ENCODE results near the gene HCN4. TPM values are rescaled to one million over a fixed set of nuclear protein-coding genes. Genes with fewer than 3 reads are reported as not detected.

Gene HCN4
- total and polyA plus RNA-seq, 2 experiments from 2014 or later = 59.2 to 159 TPM

DNA sequence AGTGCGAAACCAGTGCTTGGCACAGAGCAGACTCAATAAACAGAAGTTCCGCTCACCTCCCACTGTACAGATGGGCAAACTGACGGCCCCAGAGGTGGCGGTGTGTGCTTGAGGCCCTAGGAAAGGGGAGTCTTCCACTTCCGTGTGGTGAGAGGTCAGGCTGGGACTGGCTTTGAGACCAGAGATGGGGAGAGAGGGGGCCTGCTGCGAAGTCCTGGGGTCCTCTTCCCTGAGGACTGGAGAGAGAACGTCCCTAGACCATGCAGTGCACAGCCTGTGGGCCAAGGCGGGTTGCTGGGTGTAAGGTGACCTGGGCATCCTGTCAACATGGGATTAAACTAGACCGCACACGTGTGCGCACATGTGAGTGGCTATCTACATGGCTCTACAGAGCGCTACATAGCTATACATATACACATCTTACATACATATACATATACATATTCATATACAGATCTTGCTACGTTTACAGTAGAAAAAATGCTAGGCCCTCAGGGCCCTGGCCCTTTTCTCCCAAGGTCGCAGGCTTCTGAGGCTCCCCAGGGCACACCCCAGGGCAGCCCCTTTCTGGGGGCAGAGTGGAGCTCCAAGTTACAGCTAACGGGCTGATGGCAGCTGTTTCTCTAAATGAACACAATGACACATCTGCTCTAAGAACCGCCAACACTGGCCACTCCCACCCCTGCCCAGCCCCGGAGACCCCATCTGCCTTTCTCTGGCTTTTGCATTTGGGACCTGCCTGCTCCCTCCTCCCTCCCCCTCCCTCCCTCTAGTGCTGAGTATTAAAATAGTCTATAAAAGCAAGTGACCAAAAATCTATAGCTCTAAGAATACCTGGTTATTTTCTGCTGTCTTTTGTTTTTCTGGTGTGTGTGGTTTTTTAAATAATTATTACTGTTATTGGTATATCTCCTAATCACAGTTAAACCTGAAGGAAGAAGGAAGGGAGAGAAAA lies 47.0 kb downstream of the HCN4 start:
- H3K36me3 ChIP-seq = peaks cover 44% of the 10 kb centered on the region
- no peaks in the 10 kb centered on the region for H3K27me3 ChIP-seq
- TF ChIP-seq CTCF (IDR thresholded peaks at IDR 0.05; ENCODE audit: low read depth, low read length) = no peak
- DNase-seq (ENCODE audit: low read depth in 1 of 2, low spot score in 1 of 2) = no peak
- H3K4me1 ChIP-seq (ENCODE audit: low read depth) = no peaks in the 10 kb centered on the region
- no peaks in the 10 kb centered on the region for H3K9me3 ChIP-seq (ENCODE audit: low read depth)
- H3K27ac ChIP-seq = peak overlapping the region; percentile 72
- no peak overlapping the region for H3K4me3 ChIP-seq

GRCh38 chr15:73320619-73321180 lies 48.1 kb downstream of the HCN4 start:
- no peak for DNase-seq (ENCODE audit: low read depth in 1 of 2, low spot score in 1 of 2)
- no peak for TF ChIP-seq CTCF (IDR thresholded peaks at IDR 0.05; ENCODE audit: low read depth, low read length)
- Histone ChIP-seq H3K4me1 (ENCODE audit: low read depth) (no peaks in the 10 kb centered on the region), H3K4me3 (no peak overlapping the region), H3K9me3 (ENCODE audit: low read depth) (no peaks in the 10 kb centered on the region), H3K27me3 (no peaks in the 10 kb centered on the region), H3K36me3 (peaks cover 44% of the 10 kb centered on the region), H3K27ac (peak overlapping the region; percentile 72)

- H3K27ac ChIP-seq = peak overlapping the region; percentile 72
- no peaks in the 10 kb centered on the region for H3K4me1 ChIP-seq (ENCODE audit: low read depth)
- no peak for TF ChIP-seq CTCF (IDR thresholded peaks at IDR 0.05; ENCODE audit: low read depth, low read length)
- DNase-seq (ENCODE audit: low read depth in 1 of 2, low spot score in 1 of 2) = no peak
- no peaks in the 10 kb centered on the region for H3K9me3 ChIP-seq (ENCODE audit: low read depth)
- H3K4me3 ChIP-seq = no peak overlapping the region
- H3K36me3 ChIP-seq = peaks cover 34% of the 10 kb centered on the region
- H3K27me3 ChIP-seq = no peaks in the 10 kb centered on the region
Measured at GRCh38 chr15:73319460-73320245, 49.1 kb downstream of the HCN4 start.

GRCh38 chr15:73318463-73319351 lies 50.1 kb downstream of the HCN4 start:
- H3K4me3 ChIP-seq = no peak overlapping the region
- peak; percentile 31 to 66 for DNase-seq (ENCODE audit: low read depth in 1 of 2, low spot score in 1 of 2)
- H3K36me3 ChIP-seq = peaks cover 25% of the 10 kb centered on the region

More at GRCh38 chr15:73318463-73319351, 50.1 kb downstream of the HCN4 start:
- H3K4me1 ChIP-seq (ENCODE audit: low read depth) = no peaks in the 10 kb centered on the region
- H3K27me3 ChIP-seq = no peaks in the 10 kb centered on the region
- peak overlapping the region; percentile 55 for H3K27ac ChIP-seq
- TF ChIP-seq CTCF (IDR thresholded peaks at IDR 0.05; ENCODE audit: low read depth, low read length) = no peak
- H3K9me3 ChIP-seq (ENCODE audit: low read depth) = no peaks in the 10 kb centered on the region
